HG03280 (cell line): ENCODE measurements around the gene CCDC13.
A peak's percentile ranks its signal among the peaks of the same experiment; 100 is the strongest.
"Not testable (repeated sequence)": the region's sequence is repeated elsewhere in the genome, so short reads cannot be mapped to it uniquely, and the experiment has no call there.

Source experiments
- ATAC-seq: cut with Tn5 transposase; IDR thresholded peaks from one replicate; pipeline ENCODE4 v1.9.1; 2021; ENCODE audit warnings: mild to moderate bottlenecking, moderate library complexity; ENCODE audit not compliant: unreplicated experiment

CCDC13 gene

GRCh38 chr3:42772670-42773408, at the start of gene CCDC13:
Gene CCDC13 (minus strand): TSS chr3:42773253. CDS start chr3:42758345, 14,908 bp downstream.
- peak; percentile 99 for ATAC-seq

- no peak for ATAC-seq
These were observed 49.8 kb upstream of the CCDC13 start for GRCh38 chr3:42822828-42823227.

GRCh38 chr3:42820746-42821051, 47.6 kb upstream of the CCDC13 start:
- no peak for ATAC-seq

- no peak for ATAC-seq
These were observed 46.4 kb upstream of the CCDC13 start for GRCh38 chr3:42819351-42819965.

GRCh38 chr3:42815826-42816225, 42.8 kb upstream of the CCDC13 start:
- ATAC-seq = no peak

- ATAC-seq = no peak
These were observed 42.0 kb upstream of the CCDC13 start for GRCh38 chr3:42814914-42815507.

GRCh38 chr3:42814246-42814645, 41.2 kb upstream of the CCDC13 start:
- ATAC-seq = no peak

- not testable (repeated sequence) for ATAC-seq
These were observed 38.2 kb upstream of the CCDC13 start for GRCh38 chr3:42811118-42811883.

- ATAC-seq = not testable (repeated sequence)
These were observed 37.7 kb upstream of the CCDC13 start for GRCh38 chr3:42810706-42811105.

GRCh38 chr3:42809202-42809601, 36.1 kb upstream of the CCDC13 start, which contains the start of gene ACKR2:
Gene ACKR2 (plus strand): TSS chr3:42809445. CDS start chr3:42864503, 55,058 bp downstream.
- ATAC-seq = no peak

- ATAC-seq = no peak
These were observed 34.9 kb upstream of the CCDC13 start for GRCh38 chr3:42807929-42808328.

- ATAC-seq = no peak
These were observed 32.2 kb upstream of the CCDC13 start for GRCh38 chr3:42805141-42805821.

GRCh38 chr3:42804831-42805132, 31.7 kb upstream of the CCDC13 start:
- no peak for ATAC-seq

- peak; percentile 100 for ATAC-seq
These were observed 31.2 kb upstream of the CCDC13 start, which contains the start of gene HIGD1A for GRCh38 chr3:42804106-42804830. Gene HIGD1A (minus strand): TSS chr3:42804490. CDS start chr3:42794253, 10,237 bp downstream.

- peak; percentile 19 for ATAC-seq
These were observed 30.5 kb upstream of the CCDC13 start for GRCh38 chr3:42803414-42804105.

GRCh38 chr3:42802876-42803413, 29.9 kb upstream of the CCDC13 start:
- ATAC-seq = no peak

GRCh38 chr3:42801784-42802183, 28.7 kb upstream of the CCDC13 start:
- ATAC-seq = no peak

- no peak for ATAC-seq
These were observed 28.1 kb upstream of the CCDC13 start for GRCh38 chr3:42801048-42801620.

GRCh38 chr3:42800251-42800650, 27.2 kb upstream of the CCDC13 start:
- no peak for ATAC-seq
